Adipose tissue (tissue), 3 donors: ENCODE results near the gene NRCAM. TPM values are rescaled to one million over a fixed set of nuclear protein-coding genes. Genes with fewer than 3 reads are reported as not detected.

Experiments
- H3K27ac ChIP-seq: one replicate; pipeline ENCODE4 v1.5.1; 2013; ENCODE audit warnings: low read depth, low read length
- WGBS, 3 donors: extraction: QIAGEN DNeasy Blood & Tissue Kit; methylation state at CpG; one replicate each; pipeline ENCODE4 v1.1.7; 2013; 5-methylcytosine and 5-hydroxymethylcytosine counted together
- polyA plus RNA-seq, 3 donors: library from polyadenylated mRNA; stranded (reverse); fragments of 200-250 nt; gene quantifications; one replicate each; pipeline ENCODE4 v1.2.3, GENCODE V29; 2013
- donor health status: healthy with polysubstance abuse.
- donor health status: Bipolar disorder and iron deficiency.
- donor health status: healthy.

NRCAM gene
- polyA plus RNA-seq, 3 donors, result 2.5 to 10.0 (median 2.6) TPM

DNA sequence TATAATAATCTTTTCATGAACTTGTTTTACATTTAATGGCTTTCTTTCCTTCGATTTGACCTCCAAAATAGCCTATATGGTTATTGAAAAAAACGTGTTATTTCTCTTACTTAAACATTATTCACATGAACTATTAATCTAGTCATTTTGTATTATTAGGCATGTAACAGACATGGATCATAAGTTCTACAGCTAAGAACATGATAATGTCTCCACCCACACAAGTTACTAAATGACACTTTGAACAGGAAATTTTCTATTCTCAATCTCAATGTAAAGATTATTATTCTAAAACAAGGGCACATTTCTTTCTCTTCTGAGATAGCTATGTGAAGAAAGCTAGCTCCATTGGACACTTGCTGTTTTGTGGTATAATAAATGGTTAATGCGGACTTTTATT is 336.0 kb downstream of the NRCAM start:
- 84 to 88% (median 87%) methylated on average over 3 of the region's 3 CpGs for WGBS, 3 donors

DNA sequence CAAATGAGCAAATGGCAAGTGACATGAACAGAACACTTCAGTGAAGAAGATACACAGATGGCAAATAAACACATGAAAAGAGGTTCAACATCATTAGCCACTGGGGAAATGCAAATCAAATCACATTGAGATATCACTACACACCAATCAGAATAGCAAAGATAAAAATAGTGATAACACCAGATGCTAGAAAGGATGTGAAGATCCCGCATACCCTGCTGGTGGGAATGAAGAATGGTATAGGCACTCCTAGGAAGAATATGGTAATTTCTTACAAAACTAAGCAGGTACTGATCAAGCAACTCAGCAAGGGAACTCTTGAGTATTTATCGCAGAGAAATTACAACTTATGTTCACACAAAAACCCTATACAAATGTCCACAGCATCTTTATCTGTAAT is 337.3 kb downstream of the NRCAM start:
- H3K27ac ChIP-seq, result no peak overlapping the region
- 92 to 100% (median 95%) methylated on average over 2 of the region's 2 CpGs for WGBS, 3 donors

More for the DNA sequence above, 336.0 kb downstream of the NRCAM start:
- no peak overlapping the region for H3K27ac ChIP-seq

DNA sequence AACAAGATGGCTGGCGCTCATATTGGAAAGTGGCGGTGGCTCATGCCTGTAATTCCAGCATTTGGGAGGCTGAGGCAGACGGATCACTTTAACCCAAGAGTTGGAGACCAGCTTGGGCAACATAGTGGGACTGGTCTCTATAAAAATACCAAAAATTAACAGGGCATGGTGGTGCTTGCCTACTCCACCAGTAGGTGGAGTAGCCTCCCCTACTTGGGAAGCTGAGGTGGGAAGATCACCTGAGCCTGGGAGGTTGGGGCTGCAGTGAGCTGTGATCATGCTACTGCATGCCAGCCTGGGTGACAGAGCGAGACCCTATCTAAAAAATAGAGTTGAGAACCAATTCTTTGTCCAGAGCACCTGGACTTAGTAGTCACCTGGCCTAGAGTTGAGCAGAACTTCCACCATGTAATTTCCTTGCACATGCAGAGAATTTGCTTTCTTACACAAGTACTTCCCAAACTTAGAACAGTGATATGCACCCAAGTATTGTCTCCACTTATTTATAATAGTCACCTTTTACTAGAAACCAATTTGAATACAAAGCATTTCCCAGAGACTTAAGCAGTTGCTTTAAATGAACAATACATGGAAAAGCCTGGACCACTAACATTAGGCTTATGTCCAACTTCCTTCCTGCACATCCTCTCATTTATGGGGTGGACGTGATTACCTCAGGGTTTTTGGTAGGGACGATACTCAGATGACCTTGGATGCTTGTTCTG is 342.0 kb downstream of the NRCAM start:
- no peak overlapping the region for H3K27ac ChIP-seq

DNA sequence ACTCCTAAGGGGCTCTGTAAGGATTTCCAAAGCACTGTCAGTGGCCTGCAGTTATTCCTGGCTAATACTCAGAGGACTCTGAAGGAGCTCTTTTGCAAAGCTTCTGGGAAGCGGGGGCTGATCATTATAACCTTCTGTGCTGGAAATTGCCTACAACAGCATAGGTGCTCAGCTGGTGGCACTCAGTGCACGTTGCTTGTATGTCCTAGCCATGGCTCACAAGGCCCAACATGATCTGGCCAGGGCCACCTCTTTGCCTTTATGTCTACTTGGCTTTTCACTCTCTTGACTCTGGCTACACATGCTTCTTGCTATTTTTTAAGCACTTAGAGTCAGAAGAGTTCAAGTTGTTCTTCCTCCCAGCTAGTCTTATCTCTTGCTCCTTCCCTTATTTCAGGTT is 343.6 kb downstream of the NRCAM start:
- WGBS, 3 donors, result 70 to 92% (median 83%) methylated on average over 2 of the region's 2 CpGs
- H3K27ac ChIP-seq, result no peak overlapping the region

More for the DNA sequence above, 342.0 kb downstream of the NRCAM start:
- WGBS, 3 donors, result 70 to 81% (median 79%) methylated on average over 6 of the region's 6 CpGs

DNA sequence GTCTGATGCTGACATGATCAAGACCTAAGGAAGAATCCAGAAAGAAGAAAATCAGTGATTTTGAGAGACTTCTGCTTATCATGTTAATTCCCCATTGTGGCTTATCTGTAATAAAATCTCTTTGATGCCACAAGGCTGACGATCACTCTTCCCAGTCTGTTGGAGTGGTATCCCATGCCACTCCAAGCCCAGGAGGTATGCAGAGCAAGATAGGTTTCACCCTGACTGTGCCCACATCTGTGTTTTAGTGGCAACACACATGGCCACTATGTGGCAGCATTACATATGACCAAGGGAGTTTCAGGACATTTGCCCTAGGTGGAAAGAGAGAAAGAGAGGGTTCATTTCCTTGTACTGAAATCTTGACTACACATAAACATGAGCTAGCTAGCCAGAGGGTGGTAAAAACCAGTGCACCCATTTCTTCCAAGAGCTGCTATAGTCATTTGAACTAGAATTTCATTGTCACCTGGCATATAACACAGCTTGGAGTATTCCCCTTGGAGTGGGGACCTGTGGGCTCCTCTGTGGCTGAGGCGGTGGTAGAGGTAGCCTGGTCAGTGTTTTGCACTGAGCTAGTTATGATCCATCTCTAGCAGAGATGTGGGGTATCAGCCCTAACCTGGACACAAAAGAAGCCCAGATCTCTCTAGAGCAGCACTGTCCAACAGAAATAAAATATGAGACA is 346.9 kb downstream of the NRCAM start:
- 57 to 74% (median 59%) methylated on average over 2 of the region's 2 CpGs for WGBS, 3 donors
- no peak overlapping the region for H3K27ac ChIP-seq

DNA sequence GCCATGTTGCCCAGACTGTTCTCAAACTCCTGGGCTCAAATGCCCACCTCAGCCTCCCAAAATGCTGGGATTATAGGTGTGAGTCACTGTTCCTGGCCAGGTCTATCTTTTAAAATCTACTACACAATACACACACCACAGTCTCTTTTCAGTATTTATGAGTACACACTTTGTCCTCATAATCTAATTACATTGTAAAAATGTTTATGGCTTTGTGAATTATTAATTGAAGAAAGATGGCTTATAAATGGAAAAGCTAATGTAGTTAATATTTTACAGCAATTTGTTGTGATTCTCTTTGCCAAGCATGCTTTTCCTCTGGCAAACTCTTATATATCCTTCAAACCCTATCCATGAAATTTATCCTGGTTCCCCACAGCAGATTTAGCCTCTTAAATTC is 348.1 kb downstream of the NRCAM start:
- no peak overlapping the region for H3K27ac ChIP-seq

DNA sequence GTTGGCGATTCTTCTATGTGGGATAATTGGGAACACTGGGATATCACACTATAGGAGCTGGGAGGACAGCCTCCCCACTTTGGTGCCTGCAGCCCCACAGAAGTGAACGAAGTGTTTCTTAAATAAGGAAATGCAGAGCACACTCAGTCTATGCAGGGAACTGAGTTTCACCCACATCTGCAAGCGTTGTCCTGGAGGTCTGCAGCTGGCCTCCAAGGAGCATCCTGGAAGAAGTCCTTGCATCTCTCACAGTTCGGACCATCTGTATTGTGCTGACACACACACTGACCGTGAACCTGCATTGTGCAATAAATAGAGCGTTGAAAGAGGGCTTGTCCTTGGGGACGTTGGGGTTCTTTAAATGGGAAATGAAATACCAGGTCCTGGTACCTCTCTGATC is 351.9 kb downstream of the NRCAM start:
- 56 to 76% (median 57%) methylated on average over 7 of the region's 7 CpGs for WGBS, 3 donors
- H3K27ac ChIP-seq, result no peak overlapping the region

DNA sequence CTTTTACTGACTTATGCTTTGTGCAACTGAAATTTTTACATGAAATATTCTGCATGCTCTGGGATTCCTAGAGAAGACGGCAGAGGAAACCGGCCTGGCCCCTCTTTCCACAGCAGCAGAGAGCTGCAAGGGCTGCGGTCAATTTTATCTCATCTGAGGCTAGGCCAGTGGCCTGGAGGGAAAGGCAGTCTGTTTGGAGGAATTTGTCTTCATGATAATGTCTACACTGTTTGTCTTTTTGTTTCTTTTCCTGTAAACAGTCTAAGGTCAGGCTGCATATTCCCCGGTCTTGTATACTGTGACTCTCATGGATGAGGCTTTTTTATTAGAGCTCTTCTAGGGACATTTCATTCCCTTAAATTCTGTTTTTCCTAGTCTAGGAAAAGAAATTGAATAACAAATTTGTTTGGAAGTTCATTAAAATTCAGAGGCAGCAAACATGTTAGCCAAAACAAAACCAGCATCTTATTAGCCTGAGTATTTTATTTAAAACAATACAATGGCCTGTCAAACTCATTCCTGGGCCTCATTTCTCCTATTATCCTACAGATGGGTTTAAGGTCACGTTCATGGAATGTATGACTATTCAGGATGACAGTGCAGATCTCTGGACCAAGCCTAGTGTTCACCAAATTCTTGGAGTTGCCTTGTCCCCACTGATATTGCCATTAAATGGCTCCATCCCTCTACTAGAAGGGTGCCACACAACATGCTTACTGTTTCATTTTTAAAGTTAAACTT is 352.5 kb downstream of the NRCAM start:
- no peak overlapping the region for H3K27ac ChIP-seq
- 87 to 89% (median 87%) methylated on average over 5 of the region's 5 CpGs for WGBS, 3 donors

DNA sequence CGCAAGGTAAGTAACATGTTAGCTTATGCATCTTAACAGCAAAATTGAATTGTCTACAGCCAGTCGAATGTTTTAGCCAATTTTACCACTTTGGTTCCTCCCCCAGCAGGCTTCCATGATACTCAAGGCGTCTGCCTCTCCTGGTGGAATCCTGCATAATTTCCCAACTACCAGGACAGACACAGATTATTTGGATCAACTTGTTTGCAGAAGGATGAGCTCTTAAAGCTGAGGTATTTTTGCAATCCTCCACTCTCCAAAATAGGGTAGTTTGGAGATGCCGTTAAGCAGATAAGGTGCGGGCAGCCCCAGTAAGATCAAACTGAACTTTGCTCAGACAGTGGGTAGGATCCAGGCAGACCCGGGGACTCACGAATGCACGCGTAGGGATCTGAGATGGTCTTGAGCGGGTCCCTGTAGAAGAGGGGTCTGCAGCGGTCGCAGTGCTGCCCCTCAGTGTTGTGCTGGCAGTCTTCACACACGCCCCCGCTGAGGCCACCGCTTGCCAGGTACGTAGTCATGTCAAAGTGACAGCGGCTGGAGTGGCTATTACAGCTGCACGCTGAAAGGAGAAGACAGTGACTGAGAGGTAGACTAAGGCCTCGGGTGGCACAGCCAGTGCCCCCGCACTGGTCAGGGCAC is 353.4 kb downstream of the NRCAM start:
- H3K27ac ChIP-seq, result no peak overlapping the region
- 90 to 96% (median 92%) methylated on average over 20 of the region's 20 CpGs for WGBS, 3 donors

DNA sequence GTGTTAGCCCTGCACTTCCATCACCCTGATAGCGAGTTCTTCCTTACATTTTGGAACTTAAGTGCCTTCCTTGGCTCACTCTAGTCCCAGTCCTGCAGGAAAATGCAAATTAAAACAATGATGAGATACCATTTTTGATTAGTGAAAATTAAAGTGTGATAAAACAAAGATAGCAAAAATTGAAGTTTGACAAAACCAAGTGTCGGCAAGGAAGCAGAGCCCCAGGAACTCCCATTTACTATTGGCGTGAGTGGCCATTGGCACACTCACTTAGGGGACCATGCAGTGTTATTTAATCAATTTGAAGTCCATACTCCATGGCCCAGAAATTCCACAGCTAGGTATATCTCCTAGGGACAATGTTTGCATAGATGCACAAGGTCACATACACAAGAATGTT is 354.5 kb downstream of the NRCAM start:
- no peak overlapping the region for H3K27ac ChIP-seq
- 94 to 100% (median 96%) methylated on average over 3 of the region's 3 CpGs for WGBS, 3 donors

DNA sequence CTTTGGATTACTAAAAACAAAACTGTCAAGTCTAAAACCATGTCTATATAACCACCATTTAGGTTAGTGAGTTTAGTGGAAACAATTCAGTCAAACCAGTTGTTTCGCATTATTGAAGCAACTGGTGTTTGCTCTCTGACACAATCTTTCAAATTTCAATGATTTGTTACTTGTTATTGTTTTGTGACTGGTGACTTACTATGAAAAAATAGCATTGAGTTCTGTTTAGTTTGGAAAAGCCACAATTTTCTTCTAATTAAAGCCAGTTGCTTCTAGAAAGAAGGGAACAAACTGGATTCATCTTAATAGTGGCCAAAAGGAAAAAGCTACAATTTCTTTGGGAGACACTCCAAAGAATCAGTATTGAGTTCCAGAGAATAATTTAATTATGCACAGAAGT is 356.5 kb downstream of the NRCAM start:
- WGBS, 3 donors, result 71 to 79% (median 78%) methylated on average over 1 of the region's 1 CpG
- H3K27ac ChIP-seq, result no peak overlapping the region

DNA sequence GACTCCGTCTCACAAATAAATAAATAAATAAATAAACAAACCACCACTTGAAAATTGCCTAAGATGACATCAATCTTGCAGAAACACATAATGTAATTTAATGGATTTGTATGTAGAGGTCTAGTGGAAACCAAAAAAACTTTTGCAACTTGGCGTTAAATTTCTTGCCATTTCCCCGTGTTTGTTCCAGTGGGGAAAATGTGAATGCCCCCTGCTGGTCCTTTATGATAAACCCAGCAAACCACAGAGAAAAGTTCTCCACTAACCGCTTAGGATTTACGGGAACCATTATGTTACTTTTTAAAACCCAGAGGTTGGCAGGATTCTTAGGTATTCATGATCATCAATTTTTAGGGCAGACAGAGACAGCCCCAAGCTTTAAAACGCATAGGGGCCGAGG is 358.5 kb downstream of the NRCAM start:
- H3K27ac ChIP-seq, result no peak overlapping the region
- WGBS, 3 donors, result 67 to 84% (median 76%) methylated on average over 7 of the region's 7 CpGs

Other genes with a start within 250 kb of the NRCAM start
- 10 to 100 TPM in 2 of 3 donors, 1 to 10 TPM in 1; 9.2 to 26.3 (median 21.8) TPM for gene PNPLA8, start 69.7 kb upstream of the NRCAM start, polyA plus RNA-seq
- gene THAP5, start 113.3 kb upstream of the NRCAM start, polyA plus RNA-seq, result 10 to 100 TPM in 1 of 3 donors, 1 to 10 TPM in 2; 5.2 to 10.5 (median 5.6) TPM
- gene DNAJB9, start 113.4 kb upstream of the NRCAM start, polyA plus RNA-seq, result 10 to 100 TPM; 17.1 to 49.3 (median 18.5) TPM